ENCODE data around the gene MACROD2.

- TF ChIP-seq CTCF (IDR thresholded peaks at IDR 0.05) = no peak
- no peak for TF ChIP-seq POLR2A (IDR thresholded peaks at IDR 0.05)
Observed at GRCh38 chr20:15227102-15227501, 1231.8 kb downstream of the MACROD2 start.
